ENCODE measurements around the gene KCNN3.

KCNN3 gene

GRCh38 chr1:154833209-154833608, 36.9 kb downstream of the KCNN3 start:
- H3K36me3 ChIP-seq (ENCODE audit: control insufficient read depth in 2 of 2, insufficient read depth in 1 of 2, low read length in 2 of 2) = no peaks in the 10 kb centered on the region
- no peak overlapping the region for H3K27ac ChIP-seq (ENCODE audit: extremely low read depth, low read depth, low read length)
- TF ChIP-seq ZBTB6 (tag by site-specific recombination; IDR thresholded peaks at IDR 0.05) (no peak), SCRT1 (tag by site-specific recombination; IDR thresholded peaks at IDR 0.05; ENCODE audit: borderline replicate concordance) (no peak), KLF17 (tag by site-specific recombination; IDR thresholded peaks at IDR 0.05) (no peak), ZNF433 (tag by site-specific recombination; IDR thresholded peaks at IDR 0.05; ENCODE audit: low read depth) (no peak), ZNF521 (tag by site-specific recombination; IDR thresholded peaks at IDR 0.05) (no peak), ZNF707 (tag by site-specific recombination; IDR thresholded peaks at IDR 0.05) (no peak), HOXC10 (CRISPR knock-in tag; IDR thresholded peaks at IDR 0.05) (no peak)
- no peak overlapping the region for H3K4me3 ChIP-seq (ENCODE audit: low read depth, low read length)
- H3K9me3 ChIP-seq (ENCODE audit: control insufficient read depth, insufficient read depth, low read depth, low read length) = no peaks in the 10 kb centered on the region
- ChIA-PET POLR2A (no interaction called here), CTCF (interaction anchor here (0.7 to 1.2 kb wide), 4 partner anchors 10 to 73 kb away, joined by 3 to 6 read pairs (median 4); no protein-coding TSS in a partner anchor)
- H3K4me1 ChIP-seq (ENCODE audit: control insufficient read depth, insufficient read depth, low read length) = no peaks in the 10 kb centered on the region

- Histone ChIP-seq H3K36me3 (ENCODE audit: control insufficient read depth in 2 of 2, insufficient read depth in 1 of 2, low read length in 2 of 2) (no peaks in the 10 kb centered on the region), H3K9me3 (ENCODE audit: control insufficient read depth, insufficient read depth, low read depth, low read length) (no peaks in the 10 kb centered on the region), H3K4me1 (ENCODE audit: control insufficient read depth, insufficient read depth, low read length) (no peaks in the 10 kb centered on the region), H3K4me3 (ENCODE audit: low read depth, low read length) (no peak overlapping the region), H3K27ac (ENCODE audit: extremely low read depth, low read depth, low read length) (no peak overlapping the region)
- ChIA-PET POLR2A (no interaction called here), CTCF (interaction anchor here (0.7 kb wide), 1 partner anchor 11 kb away, joined by 3 read pairs; no protein-coding TSS in a partner anchor)
- TF ChIP-seq ZFP69B (tag by site-specific recombination; IDR thresholded peaks at IDR 0.05) = no peak
- no peak for TF ChIP-seq ZSCAN4 (tag by site-specific recombination; IDR thresholded peaks at IDR 0.05)
- TF ChIP-seq IKZF3 (tag by site-specific recombination; IDR thresholded peaks at IDR 0.05) = no peak
- no peak for TF ChIP-seq KLF16 (tag by site-specific recombination; IDR thresholded peaks at IDR 0.05)
- TF ChIP-seq ZNF76 (tag by site-specific recombination; IDR thresholded peaks at IDR 0.05; ENCODE audit: borderline replicate concordance, low read depth) = no peak
- TF ChIP-seq ZNF610 (tag by site-specific recombination; IDR thresholded peaks at IDR 0.05; ENCODE audit: borderline replicate concordance) = no peak
- TF ChIP-seq ZBTB20 (tag by site-specific recombination; IDR thresholded peaks at IDR 0.05) = peak; percentile 57
- TF ChIP-seq ZNF654 (tag by site-specific recombination; IDR thresholded peaks at IDR 0.05; ENCODE audit: low read depth) = no peak
Measured at GRCh38 chr1:154832384-154832783, 37.7 kb downstream of the KCNN3 start.

GRCh38 chr1:154831462-154831861, 38.6 kb downstream of the KCNN3 start:
- H3K36me3 ChIP-seq (ENCODE audit: control insufficient read depth in 2 of 2, insufficient read depth in 1 of 2, low read length in 2 of 2) = no peaks in the 10 kb centered on the region
- ChIA-PET CTCF (interaction anchor here (0.6 to 0.9 kb wide), 2 partner anchors 17 to 71 kb away, joined by 3 read pairs; no protein-coding TSS in a partner anchor), POLR2A (no interaction called here)
- H3K4me3 ChIP-seq (ENCODE audit: low read depth, low read length) = no peak overlapping the region
- no peak overlapping the region for H3K27ac ChIP-seq (ENCODE audit: extremely low read depth, low read depth, low read length)
- no peaks in the 10 kb centered on the region for H3K4me1 ChIP-seq (ENCODE audit: control insufficient read depth, insufficient read depth, low read length)
- no peaks in the 10 kb centered on the region for H3K9me3 ChIP-seq (ENCODE audit: control insufficient read depth, insufficient read depth, low read depth, low read length)
- TF ChIP-seq MZF1 (tag by site-specific recombination; IDR thresholded peaks at IDR 0.05; ENCODE audit: borderline replicate concordance) (no peak), ZBTB10 (tag by site-specific recombination; IDR thresholded peaks at IDR 0.05) (no peak), ZNF791 (tag by site-specific recombination; IDR thresholded peaks at IDR 0.05) (no peak), BCL6B (tag by site-specific recombination; IDR thresholded peaks at IDR 0.05) (no peak), ZNF302 (tag by site-specific recombination; IDR thresholded peaks at IDR 0.05; ENCODE audit: low read depth) (no peak), ZBTB20 (tag by site-specific recombination; IDR thresholded peaks at IDR 0.05) (no peak), ZNF133 (tag by site-specific recombination; IDR thresholded peaks at IDR 0.05) (no peak), ZSCAN4 (tag by site-specific recombination; IDR thresholded peaks at IDR 0.05) (no peak), ZNF214 (tag by site-specific recombination; IDR thresholded peaks at IDR 0.05; ENCODE audit: borderline replicate concordance) (no peak)
